ENCODE measurements around the gene TP53RK.

The TP53RK gene

DNA sequence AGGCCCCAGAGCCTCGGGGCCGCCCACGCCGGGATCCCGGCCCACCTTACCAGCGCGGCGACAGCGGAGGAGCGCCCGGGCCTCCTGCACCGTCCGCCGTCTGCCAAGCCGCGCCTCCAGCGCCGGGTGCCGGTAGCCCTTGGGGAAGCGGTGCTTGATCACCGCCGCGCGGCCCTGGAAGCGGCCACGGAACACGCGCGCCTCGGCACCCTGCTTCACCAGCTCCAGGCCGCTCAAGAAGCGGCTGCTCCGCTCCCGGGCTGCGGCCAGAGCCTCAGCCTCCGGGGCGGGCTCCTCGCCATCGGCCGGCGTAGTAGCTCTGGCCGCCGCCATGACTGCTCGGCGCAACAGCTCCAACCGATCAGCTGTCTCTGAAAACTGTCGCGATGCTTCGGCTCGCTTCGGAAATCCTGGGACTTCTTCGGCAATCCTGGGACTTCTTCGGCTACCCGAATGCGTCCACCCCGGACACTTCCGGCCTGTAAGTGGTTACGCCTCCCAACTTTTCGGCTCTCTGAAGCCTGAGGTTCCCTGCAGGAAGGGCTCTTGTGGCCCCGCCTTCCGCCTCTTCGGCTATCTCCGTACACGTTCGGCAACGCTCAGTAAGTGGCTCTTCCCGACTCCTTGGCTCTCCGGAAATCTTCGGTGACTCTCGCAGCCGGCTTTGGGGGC is at the start of gene TP53RK:
Gene TP53RK, minus strand, starts transcription at position 363 of the 672 bp plus-strand sequence. Its CDS starts 30 bp downstream, at position 333.
- DNase-seq (ENCODE audit: low read depth), result peak; percentile 94

DNA sequence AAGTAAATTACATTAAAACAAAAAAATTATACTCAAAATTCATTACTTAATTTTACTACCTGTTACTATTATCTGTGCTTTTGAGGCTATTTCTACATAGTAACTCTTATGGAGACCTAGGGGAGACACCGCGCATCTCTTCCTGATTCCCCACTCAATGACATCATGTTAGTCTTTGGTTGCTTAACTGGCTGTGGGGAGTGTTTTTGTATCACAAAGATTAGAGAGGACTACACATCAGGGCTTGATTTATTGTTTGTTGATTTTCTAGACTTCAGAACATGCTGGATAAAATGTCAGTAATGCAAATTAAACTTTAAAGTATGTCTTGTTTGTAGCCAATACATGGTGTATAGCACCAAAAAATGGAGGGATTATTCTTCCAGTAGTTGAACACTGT is 46.2 kb upstream of the TP53RK start:
- DNase-seq (ENCODE audit: low read depth), result no peak

- no peak for DNase-seq (ENCODE audit: low read depth)
Observed at GRCh38 chr20:46731770-46732169, 42.5 kb upstream of the TP53RK start.

DNA sequence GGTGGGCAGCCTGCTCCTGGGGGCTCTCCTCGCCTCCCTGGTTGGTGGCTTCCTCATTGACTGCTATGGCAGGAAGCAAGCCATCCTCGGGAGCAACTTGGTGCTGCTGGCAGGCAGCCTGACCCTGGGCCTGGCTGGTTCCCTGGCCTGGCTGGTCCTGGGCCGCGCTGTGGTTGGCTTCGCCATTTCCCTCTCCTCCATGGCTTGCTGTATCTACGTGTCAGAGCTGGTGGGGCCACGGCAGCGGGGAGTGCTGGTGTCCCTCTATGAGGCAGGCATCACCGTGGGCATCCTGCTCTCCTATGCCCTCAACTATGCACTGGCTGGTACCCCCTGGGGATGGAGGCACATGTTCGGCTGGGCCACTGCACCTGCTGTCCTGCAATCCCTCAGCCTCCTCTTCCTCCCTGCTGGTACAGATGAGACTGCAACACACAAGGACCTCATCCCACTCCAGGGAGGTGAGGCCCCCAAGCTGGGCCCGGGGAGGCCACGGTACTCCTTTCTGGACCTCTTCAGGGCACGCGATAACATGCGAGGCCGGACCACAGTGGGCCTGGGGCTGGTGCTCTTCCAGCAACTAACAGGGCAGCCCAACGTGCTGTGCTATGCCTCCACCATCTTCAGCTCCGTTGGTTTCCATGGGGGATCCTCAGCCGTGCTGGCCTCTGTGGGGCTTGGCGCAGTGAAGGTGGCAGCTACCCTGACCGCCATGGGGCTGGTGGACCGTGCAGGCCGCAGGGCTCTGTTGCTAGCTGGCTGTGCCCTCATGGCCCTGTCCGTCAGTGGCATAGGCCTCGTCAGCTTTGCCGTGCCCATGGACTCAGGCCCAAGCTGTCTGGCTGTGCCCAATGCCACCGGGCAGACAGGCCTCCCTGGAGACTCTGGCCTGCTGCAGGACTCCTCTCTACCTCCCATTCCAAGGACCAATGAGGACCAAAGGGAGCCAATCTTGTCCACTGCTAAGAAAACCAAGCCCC is 36.2 kb upstream of the TP53RK start:
- DNase-seq (ENCODE audit: low read depth), result no peak

DNA sequence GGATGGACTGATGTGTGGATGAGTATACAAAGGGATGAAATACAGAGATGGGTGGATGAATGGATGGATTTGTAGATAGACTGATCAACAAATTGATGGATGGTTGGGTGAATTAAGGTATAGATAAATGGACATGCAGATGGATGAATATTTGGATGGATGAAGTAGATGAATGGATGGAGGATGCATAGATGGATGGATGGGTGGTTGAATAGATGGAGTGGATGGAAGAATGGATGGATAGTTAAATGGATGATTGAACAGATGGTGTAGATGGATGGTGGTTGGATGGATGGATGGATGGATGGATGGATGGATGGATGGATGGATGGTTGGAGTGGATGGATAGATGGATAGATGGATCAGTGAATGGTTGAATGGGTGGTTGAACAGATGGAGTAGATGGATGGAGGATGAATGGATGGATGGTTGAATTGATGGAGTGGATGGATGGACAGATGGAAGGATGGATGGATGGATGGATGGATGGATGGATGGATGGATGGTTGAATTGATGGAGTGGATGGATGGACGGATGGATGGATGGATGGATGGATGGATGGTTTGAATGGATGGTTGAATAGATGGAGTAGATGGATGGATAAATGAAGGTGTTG is 35.2 kb upstream of the TP53RK start:
- no peak for DNase-seq (ENCODE audit: low read depth)

- DNase-seq (ENCODE audit: low read depth), result no peak
Observed at GRCh38 chr20:46723039-46723438, 33.8 kb upstream of the TP53RK start.

DNA sequence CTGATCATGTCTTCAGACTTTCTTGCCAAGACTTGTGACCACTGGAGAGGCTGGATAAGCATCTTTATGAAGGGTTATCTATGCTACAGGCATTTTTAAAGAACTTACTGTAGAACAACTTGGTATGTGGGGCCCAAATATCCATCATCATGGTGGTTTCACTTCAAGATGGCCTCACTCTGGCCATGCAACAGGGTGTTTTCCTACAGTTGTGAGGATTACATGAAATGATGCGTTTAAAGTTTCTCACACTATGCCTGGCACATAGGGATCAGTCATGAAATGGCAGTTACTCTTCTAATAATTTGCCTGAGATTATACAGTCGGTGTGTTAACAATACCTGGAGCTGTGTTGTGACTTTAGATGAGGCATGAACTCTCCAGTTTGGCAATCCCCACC is 33.2 kb upstream of the TP53RK start:
- DNase-seq (ENCODE audit: low read depth), result no peak

DNA sequence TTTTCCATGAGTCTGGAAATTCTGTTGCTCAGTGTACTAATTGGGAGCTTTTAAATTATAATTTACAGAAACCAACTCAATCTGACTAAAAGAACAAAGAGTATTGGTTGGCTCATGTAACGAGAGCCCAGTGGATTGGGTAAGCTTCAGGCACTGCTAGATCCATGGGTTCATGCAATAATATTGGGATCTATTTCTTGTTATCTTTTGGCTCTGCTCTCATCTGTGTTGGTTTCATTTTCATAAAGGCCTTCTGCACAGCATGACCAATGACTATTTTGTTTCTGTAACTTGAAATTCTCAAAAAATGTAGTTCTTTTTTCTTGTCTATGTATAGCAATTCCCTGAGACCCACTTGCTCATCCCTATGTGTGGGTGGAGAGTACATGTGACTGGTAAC is 32.2 kb upstream of the TP53RK start:
- no peak for DNase-seq (ENCODE audit: low read depth)

DNA sequence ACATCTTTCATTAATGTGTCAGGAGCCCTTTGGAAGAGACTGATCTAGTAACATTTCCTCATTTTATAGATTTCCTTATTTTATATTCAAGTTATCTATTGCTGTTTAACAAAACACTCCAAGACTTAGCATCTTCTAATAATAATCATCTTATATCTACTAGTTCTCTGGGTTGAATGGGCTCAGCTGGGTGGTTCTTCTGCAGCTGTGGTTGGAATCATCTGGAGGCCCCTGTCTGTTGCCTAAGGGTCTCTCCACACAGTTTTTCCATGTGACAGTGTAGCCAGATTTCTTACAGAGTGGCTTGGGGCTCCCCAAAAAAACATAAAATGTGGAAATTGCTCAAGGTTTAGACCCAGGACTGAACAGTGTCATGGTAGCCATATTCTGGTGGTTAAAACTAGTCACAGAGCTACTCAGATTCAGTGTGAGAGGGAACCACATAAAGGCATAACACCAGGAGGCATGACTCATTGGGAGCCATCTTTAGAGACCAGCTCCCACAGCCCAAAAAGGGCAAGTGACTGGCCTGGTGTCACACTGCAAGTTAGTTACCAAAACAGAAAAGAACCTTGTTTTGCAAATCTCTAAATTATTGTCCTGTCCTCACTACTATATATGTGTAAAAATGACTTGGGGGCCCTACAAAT is 31.7 kb upstream of the TP53RK start:
- no peak for DNase-seq (ENCODE audit: low read depth)

GRCh38 chr20:46720019-46720418 is 30.8 kb upstream of the TP53RK start:
- DNase-seq (ENCODE audit: low read depth), result no peak

DNA sequence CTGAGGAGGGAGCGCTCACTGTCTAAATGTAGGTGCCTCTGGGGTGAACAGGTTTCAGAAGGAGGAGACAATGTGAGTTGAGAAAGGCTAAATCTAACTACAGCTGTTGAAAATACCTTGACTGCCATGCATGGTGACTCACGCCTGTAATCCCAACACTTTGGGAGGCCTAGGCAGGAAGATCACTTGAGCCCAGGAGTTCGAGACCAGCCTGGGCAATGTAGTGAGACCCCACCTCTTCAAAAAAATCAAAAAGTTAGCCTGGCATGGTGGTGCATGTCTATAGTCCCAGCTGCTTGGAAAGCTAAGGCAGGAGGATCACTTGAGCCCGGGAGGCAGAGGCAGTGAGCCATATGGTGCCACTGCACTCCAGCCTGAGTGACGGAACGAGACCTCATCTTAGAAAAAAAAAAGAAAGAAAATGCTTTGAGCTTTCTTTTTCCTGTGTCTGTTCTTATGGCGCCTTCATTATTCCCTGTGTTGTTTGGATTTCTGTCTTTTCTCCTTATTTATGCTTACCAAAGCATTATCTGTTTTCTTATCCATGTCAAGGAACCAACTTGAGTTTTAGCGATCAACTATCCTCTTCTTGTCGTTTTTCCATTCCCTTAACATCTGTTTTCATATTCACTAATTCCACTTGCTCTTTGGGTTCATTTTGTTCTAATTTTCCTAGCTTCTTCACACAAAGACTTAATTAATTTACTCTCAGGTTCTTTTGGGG is 28.7 kb upstream of the TP53RK start:
- no peak for DNase-seq (ENCODE audit: low read depth)

- no peak for DNase-seq (ENCODE audit: low read depth)
Observed at GRCh38 chr20:46715292-46715756, 26.1 kb upstream of the TP53RK start.

- no peak for DNase-seq (ENCODE audit: low read depth)
Observed at GRCh38 chr20:46713957-46714834, 25.0 kb upstream of the TP53RK start.

GRCh38 chr20:46712056-46712636 is 22.9 kb upstream of the TP53RK start:
- DNase-seq (ENCODE audit: low read depth), result no peak

- no peak for DNase-seq (ENCODE audit: low read depth)
Observed at GRCh38 chr20:46710153-46710913, 21.1 kb upstream of the TP53RK start.

GRCh38 chr20:46709459-46710152 is 20.4 kb upstream of the TP53RK start, which contains the start of gene SLC2A10:
Gene SLC2A10 (plus strand): TSS chr20:46709649. CDS start chr20:46709737, 88 bp downstream.
- DNase-seq (ENCODE audit: low read depth), result no peak

- DNase-seq (ENCODE audit: low read depth), result no peak
Observed at GRCh38 chr20:46709055-46709458, 19.8 kb upstream of the TP53RK start.

GRCh38 chr20:46708172-46708860 is 19.1 kb upstream of the TP53RK start:
- DNase-seq (ENCODE audit: low read depth), result no peak
